ENCODE results near the gene IWS1.
"Not testable (repeated sequence)": the region's sequence is repeated elsewhere in the genome, so short reads cannot be mapped to it uniquely, and the experiment has no call there.

Gene IWS1

DNA sequence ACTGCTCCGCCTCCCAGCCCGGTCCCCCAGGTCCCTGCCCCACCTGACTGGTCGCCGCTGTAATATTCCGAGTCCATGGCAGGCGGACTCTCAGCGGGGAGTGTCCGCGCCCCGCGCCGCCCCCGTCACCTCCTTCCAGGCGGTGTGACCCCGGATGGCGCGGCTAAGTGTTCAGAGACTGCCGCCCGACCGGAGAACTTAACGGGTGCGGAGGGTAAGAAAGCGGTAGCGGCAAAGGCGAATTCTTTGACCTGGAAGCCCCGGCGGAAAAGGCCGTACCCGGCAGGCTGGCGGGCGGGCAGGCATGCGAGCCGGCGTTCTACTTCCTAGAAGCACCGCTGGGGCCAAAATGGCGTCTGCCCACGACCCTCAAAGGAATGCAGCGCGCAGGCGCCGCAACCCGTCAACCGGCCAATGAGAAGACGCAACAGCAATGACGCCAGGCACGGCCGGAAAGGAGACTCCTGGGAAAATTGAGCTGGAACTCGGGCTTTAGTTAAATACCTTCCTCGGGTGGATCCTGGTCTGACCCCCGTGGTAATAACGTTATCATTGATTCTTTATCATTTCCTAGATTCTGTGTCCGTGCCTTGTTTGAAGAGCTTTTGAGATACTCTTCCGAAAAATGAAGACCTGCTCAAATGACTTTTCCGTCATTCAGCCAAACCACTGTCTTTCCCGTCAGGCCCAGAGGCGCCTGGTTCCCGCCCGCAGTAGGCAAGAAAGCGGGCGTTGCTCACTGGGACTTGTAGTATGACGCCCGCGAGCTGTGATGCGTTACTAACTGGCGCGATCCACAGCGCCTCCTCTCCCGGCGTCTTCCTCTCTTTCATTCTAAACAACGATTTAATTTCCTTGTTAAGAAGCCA, at the start of gene IWS1:
Gene IWS1 (minus strand): TSS at position 358 of the 869 bp plus-strand sequence. CDS start 281 bp downstream, at position 77.
- peak; percentile 86 to 98 for DNase-seq

- no peak for DNase-seq
These were observed 49.7 kb upstream of the IWS1 start for GRCh38 chr2:127575941-127576432.

GRCh38 chr2:127575185-127575765, 49.0 kb upstream of the IWS1 start:
- peak in 1 of 2 donors; percentile 8 for DNase-seq

GRCh38 chr2:127574656-127575055, 48.4 kb upstream of the IWS1 start:
- no peak for DNase-seq

DNA sequence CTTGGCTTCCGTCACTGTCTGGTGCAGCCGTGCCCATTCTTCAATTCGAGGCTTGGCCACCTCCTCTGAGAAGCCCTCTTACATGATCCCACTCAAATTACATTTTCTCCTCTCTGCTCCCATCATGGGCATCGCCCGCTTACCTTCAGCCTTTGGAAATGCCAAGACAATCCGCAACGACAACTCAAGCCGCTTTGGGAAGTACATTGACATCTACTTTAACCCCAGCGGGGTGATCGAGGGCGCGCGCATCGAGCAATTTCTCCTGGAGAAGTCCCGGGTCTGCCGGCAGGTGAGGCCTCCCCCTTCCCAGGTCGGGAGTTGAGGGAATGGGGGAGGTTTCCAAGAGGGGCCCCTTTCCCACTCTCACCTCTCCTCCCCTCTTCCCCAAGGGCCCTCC, 47.5 kb upstream of the IWS1 start:
- no peak for DNase-seq

GRCh38 chr2:127573298-127573697, 47.0 kb upstream of the IWS1 start:
- DNase-seq = no peak

DNA sequence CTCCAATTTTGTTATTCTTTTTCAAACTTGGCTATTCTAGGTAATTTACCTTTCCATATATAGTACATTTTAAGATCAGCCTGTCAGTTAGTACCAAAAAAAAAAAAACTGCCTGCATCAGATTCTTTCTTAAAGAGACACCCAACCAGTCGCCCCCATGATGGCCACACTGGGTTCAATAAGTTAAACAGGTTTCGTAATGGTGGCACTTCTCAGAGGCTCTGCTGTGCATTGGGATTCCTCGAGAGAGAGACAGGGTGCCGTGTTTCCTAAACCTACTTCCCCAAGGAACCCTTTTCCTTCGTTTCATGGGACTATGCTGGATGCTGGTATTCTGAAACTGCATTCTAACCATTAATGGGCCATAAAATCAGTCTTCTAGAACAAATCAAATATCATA, 46.6 kb upstream of the IWS1 start:
- no peak for DNase-seq

DNA sequence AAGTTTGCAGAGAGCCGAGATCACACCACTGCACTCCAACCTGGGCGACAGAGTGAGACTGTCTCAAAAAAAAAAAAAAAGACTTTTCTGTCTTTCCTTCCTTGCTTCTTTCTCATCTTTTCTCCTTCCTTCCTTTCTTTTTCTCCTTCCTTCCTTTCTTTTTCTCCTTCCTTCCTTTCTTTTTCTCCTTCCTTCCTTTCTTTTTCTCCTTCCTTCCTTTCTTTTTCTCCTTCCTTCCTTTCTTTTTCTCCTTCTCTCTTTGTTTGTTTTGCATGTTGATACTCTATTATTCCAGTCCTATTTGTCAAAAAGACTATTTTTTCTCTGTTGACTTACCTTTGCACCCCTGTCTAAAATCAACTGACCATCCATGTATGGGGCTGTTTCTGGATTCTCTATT, 46.1 kb upstream of the IWS1 start:
- DNase-seq = not testable (repeated sequence)

- no peak for DNase-seq
These were observed 44.3 kb upstream of the IWS1 start for GRCh38 chr2:127570282-127571250.

GRCh38 chr2:127569666-127570065, 43.4 kb upstream of the IWS1 start:
- no peak for DNase-seq

DNA sequence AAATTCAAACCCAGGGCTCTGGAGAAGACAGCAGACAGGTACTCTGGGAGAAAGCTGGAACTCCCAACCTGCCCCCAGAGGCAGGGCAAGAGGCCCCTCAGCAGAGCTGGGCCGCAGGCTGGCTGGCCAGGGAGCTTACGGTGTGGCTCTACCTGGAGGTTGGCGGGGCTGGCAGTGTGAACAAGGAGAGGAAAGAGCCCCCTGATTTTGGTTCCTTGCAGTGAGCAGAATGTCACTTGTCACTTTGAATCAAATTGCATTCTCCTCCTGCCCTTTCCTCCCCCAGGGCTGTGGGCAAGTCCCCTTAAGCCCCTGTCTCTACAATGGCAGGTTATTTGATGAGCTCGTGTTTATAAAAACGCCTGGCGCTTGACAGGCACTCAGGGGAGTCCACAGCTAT, 41.8 kb upstream of the IWS1 start:
- DNase-seq = no peak

GRCh38 chr2:127567351-127567854, 41.1 kb upstream of the IWS1 start:
- no peak for DNase-seq

GRCh38 chr2:127566576-127566975, 40.3 kb upstream of the IWS1 start:
- no peak for DNase-seq

GRCh38 chr2:127566139-127566417, 39.8 kb upstream of the IWS1 start:
- no peak for DNase-seq

DNA sequence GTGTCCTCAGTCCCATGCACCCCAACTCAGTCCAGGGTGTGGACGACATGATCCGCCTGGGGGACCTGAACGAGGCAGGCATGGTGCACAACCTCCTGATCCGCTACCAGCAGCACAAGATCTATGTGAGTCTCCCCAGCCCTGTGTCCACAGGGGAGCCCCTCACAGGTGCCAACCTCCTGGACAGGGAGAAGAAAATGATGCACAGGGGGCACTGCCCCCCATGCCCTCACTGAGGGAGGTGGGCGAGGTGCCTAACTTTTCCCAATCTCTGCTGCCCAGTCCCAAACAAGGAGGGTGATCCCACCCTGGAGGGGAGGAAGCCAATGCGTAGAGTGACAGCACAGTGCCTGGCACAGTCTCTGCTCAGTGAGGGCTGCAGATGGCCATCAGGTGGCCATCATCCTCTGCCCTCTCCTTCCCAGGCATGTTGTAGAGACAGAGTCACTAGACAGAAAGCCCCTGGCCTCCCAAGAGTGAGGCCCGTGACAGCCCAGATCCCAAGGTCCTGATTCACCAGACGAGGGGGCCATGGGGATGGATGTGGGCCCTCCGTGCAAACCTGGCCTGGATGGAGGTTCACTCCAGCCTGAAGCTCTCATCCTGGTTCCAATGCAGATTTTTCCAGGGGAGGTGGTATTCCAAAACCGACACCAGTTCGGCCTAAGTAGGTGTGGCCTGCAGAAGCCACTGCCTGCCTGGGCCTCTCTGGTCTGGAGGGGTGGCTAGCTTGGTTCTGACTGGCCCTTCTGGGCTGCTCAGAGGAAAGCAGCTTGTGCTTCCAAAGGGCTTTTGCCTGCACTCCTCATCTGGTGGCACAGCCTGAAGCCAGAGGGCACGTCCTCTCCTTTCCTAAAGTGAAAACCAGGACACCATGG, 39.2 kb upstream of the IWS1 start:
- DNase-seq = no peak

GRCh38 chr2:127564429-127565260, 38.4 kb upstream of the IWS1 start:
- no peak for DNase-seq

- DNase-seq = no peak
These were observed 37.5 kb upstream of the IWS1 start for GRCh38 chr2:127563458-127564428.

DNA sequence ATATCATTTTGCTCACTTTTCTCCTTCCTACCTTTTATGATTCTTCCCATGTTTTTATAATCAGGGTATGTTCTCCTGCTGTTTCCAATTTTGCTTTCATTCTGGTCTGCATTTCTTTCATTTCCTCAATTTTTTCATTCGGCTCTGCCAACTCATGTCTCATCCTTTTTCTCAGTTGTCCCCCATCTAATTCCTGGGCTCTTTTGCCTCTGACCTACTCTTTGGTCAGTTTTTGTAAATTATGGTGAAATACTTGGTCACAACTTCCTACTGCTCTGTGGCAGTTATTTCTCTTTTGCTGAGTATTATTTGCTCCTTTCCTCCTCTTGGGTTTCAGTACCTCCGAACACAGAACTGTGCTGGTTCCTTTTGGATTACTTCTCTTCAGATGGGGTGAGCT, 36.6 kb upstream of the IWS1 start:
- no peak for DNase-seq

DNA sequence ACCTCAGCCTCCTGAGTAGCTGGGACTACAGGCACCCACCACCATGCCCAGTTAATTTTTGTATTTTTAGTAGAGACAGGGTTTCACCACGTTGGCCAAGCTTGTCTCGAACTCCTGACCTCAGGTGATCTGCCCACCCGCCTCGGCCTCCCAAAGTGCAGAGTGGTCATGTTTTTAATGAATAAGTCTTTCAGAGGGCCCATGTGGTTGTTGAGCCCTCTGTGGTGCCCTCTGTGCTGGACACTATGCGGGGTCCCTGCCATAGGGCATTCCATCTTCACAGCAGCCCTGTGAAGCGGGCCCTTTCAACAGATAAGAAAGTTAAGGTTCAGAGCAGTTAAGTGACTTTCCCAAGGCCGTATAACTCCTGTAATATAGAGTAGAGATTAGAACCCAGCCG, 35.1 kb upstream of the IWS1 start:
- DNase-seq = no peak

DNA sequence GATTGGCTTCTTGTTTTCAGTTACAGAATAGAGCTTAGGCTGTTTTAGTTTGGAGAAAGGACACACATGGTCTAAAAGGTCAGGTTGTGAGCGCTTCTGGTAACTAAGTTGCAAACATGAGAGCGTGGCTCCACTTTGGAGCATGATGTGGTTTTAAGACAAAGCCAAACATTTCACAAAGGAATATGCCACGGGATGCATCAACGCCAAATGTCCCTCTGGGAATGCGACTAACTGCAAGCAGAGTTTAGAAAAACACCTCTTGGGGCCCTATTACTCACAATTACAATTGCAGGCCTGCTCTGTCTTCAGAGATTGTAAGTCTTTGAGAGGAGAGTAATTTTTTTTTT, 34.6 kb upstream of the IWS1 start:
- DNase-seq = no peak
